Measurements from ENCODE around the gene TNRC6C.
"Not testable (repeated sequence)": the region's sequence is repeated elsewhere in the genome, so short reads cannot be mapped to it uniquely, and the experiment has no call there.

The TNRC6C gene

DNA sequence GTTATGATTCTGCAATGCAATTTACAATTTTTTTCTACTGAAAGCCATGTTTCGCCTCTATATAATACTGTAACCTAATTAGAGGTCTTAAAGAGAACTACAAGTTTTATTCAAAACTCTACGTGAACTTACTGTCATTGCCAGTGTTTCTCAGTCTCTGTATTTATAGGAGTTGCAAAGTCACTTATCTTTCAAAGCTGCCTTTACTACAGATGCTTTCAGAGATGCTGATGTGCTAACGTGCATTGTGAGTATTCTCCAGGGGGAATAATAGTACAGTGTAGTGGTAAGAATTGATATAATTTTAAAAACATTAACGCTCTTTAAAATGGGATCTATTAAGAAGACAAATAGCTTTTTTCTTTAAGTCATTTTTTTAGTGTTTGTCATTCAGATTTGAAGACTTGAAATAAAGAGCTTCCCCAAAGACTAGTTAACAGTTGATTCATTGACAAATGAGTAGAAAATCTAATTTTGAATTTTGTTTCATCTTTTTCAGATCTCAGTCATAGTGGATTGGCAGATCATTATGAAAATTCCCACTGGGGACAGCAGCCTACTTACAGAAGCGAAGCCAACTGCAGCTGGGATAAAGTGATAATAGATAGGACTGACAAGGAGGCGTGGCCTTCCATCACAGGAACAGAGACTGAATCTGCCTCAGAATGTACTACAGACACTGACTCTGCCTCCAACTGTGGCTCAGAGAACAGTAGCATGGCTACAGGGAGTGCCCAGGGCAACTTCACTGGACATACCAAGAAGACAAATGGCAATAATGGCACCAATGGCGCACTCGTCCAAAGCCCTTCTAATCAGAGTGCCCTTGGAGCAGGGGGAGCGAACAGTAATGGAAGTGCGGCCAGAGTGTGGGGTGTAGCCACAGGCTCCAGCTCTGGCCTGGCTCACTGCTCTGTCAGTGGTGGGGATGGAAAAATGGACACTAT, 90.1 kb downstream of the TNRC6C start:
- DNase-seq = no peak

DNA sequence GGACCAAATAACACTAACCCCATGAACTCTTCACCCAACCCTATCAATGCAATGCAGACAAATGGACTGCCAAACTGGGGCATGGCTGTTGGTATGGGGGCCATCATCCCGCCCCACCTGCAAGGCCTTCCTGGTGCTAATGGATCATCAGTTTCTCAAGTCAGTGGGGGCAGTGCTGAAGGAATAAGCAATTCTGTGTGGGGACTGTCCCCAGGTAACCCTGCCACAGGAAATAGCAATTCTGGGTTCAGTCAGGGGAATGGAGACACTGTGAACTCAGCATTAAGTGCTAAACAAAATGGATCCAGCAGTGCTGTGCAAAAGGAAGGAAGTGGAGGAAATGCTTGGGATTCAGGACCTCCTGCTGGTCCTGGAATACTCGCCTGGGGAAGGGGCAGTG, 91.1 kb downstream of the TNRC6C start:
- DNase-seq = no peak

DNA sequence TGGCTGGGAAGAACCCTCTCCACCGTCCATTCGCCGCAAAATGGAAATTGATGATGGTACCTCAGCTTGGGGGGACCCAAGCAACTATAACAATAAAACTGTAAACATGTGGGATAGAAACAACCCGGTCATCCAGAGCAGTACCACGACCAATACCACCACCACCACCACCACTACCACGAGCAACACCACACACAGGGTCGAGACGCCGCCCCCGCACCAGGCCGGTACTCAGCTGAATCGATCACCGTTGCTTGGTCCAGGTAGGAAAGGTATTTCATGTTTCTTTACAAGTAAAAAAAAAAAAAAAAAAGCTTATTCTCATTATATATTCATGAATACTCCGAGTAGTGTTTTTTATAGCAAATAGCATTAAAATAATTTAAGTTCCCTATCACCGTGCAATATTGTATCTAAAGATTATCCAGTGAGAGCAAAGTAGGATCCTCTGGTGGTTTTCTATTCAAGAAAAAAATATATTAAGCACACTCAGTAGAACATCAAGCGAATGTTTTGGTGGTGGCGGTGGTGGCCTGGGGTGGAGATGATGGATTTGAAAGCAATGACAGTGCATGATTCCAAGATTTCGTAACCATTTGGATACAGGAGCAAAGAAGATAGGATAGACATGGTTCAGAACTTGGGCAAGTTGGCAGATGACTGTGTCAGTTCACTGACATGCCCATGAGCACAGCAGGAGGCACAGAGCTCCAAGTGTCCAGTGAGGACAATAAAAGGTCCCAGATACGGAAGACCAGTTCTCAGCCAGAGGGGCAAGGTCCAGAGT, 92.9 kb downstream of the TNRC6C start:
- DNase-seq = no peak

DNA sequence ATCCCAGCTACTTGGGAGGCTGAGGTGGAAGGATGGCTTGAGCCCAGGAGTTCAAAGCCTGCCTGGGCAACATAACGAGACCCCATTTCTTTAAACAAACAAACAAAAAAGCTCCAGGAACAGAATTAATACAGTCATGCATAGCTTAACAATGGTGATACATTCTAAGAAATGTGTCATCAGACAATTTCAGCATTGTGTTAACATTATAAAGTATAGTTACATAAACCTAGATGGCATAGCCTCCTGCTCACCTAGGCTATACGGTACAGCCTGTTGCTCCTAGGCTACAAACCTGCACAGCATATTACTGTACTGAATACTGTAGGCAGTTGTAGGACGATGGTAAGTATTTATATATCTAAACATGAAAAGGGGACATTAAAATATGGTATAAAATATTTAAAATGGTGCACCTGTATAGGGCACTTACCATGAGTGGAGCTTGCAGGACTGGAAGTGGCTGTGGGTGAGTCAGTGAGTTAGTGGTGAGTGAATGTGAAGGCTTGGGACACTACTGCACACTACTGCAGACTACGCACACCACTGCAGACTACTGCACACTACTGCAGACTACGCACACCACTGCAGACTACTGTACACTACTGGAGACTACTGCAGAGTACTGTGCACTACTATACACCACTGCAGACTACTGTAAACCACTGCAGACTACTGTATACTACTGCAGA, 95.4 kb downstream of the TNRC6C start:
- no peak for DNase-seq

DNA sequence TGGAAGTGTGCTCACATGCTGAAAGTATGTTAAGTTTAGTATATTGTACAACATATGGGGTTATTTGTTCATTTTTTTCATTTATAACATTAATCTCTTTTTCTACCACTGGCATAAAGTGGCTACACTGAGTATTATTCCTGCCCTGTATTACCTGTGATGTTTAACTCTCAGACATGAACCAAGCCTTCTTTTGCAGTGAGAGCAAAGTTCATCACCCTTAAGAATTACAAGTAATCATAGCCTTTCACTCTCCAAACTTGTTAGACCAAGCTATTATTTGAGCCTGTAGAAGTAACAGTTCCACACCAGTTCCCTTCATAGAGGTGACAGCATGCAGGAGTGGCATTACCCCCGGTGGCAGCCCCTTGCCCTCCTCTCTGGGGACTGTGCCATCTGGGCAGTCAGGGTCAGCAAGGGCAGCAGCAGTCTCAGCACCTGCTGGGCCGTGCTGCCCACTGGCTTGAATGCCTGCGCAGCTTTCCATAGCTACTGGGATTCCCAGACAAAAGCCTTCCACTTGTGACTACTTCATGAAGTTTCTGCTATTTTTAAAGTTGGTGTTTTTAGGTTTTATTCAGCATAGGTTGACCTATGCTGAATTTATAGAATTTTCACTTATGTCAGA, 98.7 kb downstream of the TNRC6C start:
- DNase-seq = no peak

DNA sequence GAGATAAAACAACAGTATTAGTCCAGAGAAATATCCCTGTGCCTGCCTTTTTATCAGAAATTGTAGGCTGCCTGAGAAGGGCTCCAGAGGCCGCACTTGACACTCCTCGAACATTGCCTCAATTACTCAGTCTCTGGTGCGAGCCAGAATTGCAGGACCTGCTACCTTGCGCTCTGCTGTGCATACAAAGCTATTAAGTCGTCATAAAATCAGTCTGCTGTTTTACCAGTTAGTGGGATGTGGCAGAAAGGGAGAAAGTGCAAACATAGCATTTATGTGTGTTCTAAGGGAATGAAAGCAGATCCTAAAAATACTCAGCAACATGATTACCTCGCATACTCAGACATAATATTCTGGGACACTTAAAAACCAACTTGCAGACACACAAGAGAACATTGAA, 99.5 kb downstream of the TNRC6C start:
- no peak for DNase-seq

DNA sequence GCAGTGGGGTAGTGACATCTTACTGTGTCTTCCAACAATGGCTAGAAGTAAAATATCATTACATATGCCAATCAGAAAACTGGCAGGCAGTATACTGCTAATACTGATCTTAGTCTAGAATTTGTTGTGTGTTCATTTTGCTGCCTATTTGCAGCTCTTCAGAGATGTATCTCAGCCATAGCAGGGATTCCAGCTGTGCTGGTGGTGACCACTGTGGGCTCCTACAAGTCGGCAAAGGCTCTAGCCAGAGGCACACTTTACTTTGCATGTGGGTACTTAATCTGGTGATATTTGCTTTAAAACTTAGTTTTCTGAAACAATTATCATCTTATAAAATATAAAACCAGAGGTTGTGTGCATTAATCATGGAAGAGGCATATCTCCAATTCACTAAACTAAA, 100.1 kb downstream of the TNRC6C start:
- no peak for DNase-seq

DNA sequence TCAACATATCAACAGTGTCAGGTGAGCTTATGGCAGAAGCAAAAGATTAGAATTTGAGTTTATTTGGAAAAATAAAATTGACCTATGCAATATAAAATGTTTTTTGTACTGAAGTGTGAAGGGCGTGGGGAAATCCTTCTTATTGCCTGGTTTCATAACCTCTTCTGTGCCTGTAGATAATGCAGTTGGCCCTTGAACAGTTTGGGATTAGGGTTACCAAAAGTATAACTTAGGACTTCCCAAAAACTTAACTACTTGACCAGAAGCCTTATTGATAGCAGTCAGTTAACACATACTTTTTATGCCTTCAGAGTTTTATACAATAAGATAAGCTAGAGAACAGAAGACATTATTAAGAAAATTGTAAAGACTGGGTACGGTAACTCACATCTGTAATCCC, 104.1 kb downstream of the TNRC6C start:
- no peak for DNase-seq

DNA sequence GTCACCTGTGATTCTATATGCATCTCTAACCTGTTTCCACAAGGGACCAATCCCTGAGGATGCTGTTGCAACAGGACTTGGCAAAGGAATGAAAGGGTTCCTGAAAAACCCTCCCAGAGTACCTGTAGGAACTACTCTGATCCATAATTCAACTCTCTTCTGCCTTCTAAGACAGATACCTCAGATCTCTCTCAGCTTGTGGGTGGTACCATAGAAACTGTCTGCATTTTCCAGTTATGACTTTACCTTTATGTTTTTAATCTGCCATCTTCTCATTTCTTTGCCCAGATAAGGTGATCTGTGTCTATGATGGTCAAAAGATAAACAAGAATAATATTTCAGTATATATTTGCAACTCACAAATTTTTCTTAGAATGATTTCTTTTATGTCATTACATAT, 105.0 kb downstream of the TNRC6C start:
- no peak for DNase-seq

DNA sequence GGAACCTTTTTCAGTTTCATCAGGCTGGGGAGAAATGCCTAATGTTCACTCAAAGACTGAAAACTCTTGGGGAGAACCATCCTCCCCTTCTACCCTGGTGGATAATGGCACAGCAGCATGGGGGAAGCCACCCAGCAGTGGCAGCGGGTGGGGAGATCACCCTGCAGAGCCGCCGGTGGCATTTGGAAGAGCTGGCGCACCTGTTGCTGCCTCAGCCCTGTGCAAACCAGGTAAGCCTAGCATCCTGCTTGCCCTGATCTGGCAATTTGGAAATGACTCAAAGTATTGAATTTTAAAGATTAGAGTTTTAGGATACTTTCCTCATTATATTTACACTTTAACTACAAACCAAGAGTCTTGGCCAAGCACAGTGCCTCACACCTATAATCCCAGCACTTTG, 106.2 kb downstream of the TNRC6C start:
- no peak for DNase-seq

DNA sequence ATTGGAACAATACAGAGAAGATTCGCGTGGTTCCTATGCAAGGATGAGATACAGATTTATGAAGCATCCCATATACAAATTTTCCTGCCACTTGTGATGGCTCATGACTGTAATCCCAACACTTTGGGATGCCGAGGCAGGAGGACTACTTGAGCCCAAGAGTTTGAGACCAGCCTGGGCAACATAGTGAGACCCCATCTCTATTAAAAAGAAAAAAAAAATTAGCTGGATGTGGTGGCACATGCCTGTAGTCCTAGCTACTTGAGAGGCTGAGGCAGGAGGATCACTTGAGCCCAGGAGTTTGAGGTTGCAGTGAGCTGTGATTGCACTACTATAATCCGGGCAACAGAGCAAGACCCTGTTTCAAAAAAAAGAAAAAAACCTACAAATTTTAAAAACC, 108.5 kb downstream of the TNRC6C start:
- DNase-seq = not testable (repeated sequence)

DNA sequence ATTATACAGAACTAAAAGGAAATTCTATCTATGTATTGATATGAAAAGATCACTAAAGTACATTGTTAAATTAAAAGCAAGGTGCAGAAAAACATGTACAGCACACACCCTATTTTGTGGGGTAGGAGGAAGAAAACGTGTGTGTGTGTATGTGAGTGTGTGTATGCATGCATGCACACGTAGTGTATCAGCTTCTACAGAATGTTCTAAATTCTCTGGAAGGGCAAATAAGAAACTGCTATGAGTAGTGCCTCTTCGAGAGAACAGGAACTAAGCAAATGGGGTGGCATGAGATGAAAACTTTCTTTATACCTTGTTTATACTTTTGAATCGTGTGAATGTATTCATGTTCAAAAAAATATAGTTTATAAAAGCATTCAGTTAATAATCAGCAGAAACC, 111.2 kb downstream of the TNRC6C start:
- DNase-seq = no peak

DNA sequence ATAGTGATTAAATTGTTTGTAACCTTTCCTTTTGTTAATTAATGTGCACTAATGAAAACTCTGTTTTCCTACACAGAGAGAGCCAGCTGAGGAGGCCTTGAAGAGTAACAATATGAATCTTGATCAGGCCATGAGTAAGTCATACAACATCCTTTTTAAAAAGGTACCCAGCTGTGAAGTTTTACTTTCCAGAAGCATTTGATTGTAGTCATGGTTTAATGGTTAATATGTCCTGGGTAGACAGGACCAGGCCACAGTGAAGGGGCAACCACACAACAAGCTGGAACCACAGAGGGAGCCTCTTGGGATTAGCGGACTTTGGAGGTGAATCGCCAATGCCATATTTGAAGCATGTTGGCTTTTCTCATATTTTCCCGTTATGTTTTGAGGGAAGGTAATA, 114.5 kb downstream of the TNRC6C start:
- no peak for DNase-seq

DNA sequence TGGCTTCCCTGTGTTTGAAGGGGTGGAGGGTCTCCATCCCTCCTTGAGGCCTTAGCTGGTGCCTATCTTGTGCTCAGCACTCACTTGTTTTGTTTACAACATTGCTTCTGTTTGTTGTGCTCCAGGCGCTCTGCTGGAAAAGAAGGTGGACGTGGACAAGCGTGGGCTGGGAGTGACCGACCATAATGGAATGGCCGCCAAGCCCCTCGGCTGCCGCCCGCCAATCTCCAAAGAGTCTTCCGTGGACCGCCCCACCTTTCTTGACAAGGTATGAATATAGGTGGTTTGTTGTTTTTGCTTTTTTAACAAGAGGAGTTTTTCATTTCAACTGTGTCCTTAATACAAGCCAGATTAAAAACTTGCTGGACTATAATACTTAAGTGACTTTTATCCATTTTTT, 116.5 kb downstream of the TNRC6C start:
- DNase-seq = no peak

DNA sequence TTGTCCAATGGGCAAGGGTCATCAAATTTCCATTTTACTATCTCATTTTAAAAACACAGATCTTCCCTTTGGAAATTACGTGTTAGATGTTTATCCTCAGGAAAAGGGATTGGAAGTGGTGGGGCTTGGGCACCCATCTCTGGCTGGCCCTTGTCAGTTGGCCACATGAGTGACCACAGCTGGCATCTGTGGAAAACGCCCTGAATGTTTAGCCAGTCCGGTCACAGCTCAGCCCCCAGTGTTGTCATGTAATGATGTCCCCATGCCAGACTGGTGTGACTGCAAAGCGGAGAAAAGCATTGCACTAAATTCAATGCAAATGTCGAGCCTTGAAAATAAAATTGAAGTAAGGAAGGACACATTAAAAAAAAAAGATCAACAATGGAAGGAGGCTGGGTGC, 117.0 kb downstream of the TNRC6C start:
- DNase-seq = no peak

DNA sequence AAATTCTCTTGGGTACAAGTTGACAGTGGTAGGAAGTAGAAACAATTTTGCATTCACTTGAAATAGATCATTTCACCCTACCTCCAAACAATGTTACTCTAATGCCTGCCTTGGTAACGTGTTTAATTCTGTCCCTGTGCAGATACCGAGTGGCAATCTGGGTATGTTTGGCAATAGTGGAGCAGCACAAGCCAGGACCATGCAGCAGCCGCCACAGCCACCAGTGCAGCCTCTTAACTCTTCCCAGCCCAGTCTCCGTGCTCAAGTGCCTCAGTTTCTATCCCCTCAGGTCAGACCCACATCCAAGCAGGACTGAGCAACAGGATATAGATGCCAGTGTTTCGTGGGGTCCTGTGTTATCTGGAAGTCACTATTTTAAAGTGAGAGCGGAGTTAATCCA, 120.8 kb downstream of the TNRC6C start:
- DNase-seq = no peak

DNA sequence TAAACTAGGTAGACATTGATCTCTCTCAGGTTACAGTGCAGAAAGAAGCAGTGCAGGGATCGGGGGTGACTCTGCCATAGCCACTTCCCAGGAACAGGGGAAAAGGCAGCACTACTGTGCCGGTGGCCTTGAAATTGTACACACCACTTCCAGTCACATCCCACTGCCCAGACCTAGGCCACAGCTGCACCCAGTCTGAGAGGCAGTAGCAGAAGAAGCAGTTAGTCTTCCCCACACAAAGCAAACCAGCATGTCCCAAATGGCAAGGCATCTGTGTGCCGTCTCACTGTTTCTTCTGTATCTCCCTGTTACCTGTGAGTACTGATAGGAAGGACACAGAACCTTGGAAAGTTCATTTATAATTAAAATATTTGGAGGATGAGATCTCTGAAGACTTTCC, 123.0 kb downstream of the TNRC6C start:
- DNase-seq = no peak

DNA sequence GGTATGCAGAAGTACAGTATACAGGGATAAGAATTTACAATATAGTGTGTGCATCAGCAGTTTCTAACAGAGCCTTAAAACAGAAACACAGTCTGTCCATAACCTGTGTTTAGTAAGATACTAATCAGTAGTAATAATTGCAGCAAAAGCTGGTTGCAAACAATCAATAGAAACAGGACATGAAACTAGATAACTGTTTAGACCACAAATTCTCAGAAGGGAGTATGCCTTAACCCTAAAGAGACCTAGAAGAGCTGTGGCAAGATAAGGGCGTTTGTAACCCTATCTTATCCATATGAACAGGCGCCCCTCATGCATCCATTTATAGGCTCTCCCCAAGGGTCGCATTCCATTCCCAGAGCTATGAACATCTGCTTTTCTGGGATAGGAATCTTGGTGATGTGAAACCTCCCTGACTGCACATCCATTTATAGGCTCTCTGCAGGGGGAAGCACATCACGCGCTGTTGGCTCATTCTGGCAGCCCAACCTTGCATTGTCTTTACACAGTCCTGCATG, 123.9 kb downstream of the TNRC6C start:
- DNase-seq = not testable (repeated sequence)

DNA sequence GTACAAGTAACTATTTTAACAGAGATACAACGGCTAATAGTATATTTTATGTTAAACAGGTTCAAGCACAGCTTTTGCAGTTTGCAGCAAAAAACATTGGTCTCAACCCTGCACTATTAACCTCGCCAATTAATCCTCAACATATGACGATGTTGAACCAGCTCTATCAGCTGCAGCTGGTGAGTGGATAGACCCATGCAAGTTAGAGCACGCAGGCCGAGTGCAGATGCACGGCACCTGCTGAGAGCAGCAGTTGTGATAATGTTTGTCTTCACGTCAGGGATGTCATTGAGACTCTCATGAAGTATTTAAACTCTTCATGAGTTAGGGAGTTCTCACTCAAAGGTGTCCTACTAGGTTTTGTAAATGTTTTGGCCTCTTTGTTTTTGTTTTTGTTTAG, 124.5 kb downstream of the TNRC6C start:
- DNase-seq = no peak

DNA sequence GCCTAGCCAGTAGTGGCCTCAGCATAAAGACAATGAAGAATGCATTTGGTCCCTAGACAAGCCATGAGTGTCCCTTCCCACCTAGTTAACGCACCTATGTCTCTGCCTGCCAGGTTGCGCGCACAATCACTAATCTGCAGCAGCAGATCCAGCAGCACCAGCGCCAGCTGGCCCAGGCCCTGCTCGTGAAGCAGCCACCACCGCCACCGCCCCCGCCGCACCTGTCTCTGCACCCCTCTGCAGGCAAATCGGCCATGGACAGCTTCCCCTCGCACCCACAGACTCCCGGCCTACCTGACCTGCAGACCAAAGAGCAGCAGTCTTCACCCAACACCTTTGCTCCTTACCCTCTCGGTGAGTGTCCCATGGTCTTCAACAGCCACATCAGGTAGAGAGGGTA, 128.2 kb downstream of the TNRC6C start:
- no peak for DNase-seq

DNA sequence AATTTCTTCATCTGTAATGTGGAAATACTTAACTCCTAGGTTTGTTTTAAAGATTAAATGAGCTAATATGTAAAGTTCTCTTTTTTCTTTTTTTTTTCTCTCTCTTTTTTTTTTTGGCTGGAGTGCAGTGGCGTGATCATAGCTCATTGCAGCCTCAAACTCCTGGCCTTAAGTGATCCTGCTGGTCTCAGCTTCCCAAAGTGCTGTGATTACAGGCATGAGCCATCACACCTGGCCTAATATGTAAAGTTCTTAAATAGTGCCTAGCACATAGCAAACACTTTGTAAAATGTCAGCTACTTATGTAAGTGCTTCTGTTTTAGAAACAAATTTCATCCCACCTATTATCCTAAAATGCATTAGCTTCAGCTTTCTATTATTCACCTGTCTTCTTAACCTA, 130.0 kb downstream of the TNRC6C start:
- no peak for DNase-seq

DNA sequence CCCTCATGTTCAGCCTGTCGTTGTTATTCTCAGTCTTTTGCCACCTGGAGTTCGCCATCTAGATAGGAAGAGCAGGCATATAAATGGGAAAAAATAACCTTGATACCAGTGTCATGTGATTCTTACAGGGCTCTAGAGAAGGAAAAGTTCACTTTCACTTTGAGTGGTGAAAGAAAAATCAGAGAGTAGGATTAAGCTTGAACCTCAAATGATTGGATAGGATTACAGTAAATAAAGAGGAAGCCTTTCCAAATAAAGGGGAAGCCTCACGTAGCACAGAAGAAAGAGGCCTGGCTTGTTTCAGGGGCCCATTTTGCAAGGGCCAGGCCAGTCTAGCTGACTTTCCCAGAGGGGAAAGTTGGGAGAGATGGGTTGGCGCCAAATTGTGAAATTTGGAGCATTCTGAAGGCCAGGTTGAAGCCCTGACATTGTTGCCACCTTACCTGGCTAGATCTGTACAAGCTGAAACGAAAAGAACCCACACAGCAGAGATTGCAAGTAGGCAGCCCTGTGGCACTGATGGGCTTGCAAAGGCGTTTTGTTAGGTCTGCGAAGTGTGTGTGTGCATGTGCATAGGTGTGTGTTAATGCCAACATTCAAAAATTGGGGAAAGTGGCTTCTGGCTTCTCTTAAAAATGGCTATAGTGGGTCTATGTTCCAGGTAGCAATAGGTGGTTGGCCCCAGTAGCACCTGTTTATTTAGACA, 131.2 kb downstream of the TNRC6C start:
- DNase-seq = no peak
